ENCODE data around the gene JSRP1. TPM values are rescaled to one million over a fixed set of nuclear protein-coding genes. Genes with fewer than 3 reads are reported as not detected.

Gene JSRP1
- polyA plus RNA-seq, 1 donor from 2014 or later = 1.4 TPM

GRCh38 chr19:2247433-2248101, 8.7 kb downstream of the JSRP1 start:
- Histone ChIP-seq H3K79me2 (replicated peaks; ENCODE audit: insufficient read depth, low read length) (peaks cover 5% of the 10 kb centered on the region), H3K27ac (ENCODE audit: low read length) (no peak overlapping the region), H3K9ac (ENCODE audit: low read length) (no peak overlapping the region), H4K20me1 (ENCODE audit: insufficient read depth) (no peaks in the 10 kb centered on the region), H3K4me2 (ENCODE audit: low read length) (no peak overlapping the region), H3K27me3 (ENCODE audit: insufficient read depth, low read depth, low read length) (peaks cover 2% of the 10 kb centered on the region), H2AFZ (ENCODE audit: low read depth, low read length) (no peak overlapping the region), H3K9me3 (ENCODE audit: low read length) (no peaks in the 10 kb centered on the region), H3K4me3 (ENCODE audit: low read length) (no peak overlapping the region), H3F3A (ENCODE audit: insufficient read depth, low read length, poor library complexity, severe bottlenecking) (no peaks in the 10 kb centered on the region), H3K36me3 (ENCODE audit: insufficient read depth, low read length) (no peaks in the 10 kb centered on the region), H3K9me2 (ENCODE audit: insufficient read depth, low read length) (no peaks in the 10 kb centered on the region)
- no peak for TF ChIP-seq TAF1 (IDR thresholded peaks at IDR 0.05; ENCODE audit: low read depth)

GRCh38 chr19:2246801-2247361, 9.3 kb downstream of the JSRP1 start:
- no peak overlapping the region for H2AFZ ChIP-seq (ENCODE audit: low read depth, low read length)
- no peak overlapping the region for H3K4me2 ChIP-seq (ENCODE audit: low read length)
- no peak overlapping the region for H3K4me3 ChIP-seq (ENCODE audit: low read length)
- TF ChIP-seq POLR2AphosphoS5 (IDR thresholded peaks at IDR 0.05) = no peak
- no peak for TF ChIP-seq RAD21 (conservative IDR thresholded peaks at IDR 0.05)
- TF ChIP-seq EP300 (conservative IDR thresholded peaks at IDR 0.05; ENCODE audit: poor library complexity, severe bottlenecking) = no peak
- no peak for TF ChIP-seq REST (IDR thresholded peaks at IDR 0.05; ENCODE audit: borderline replicate concordance)
- TF ChIP-seq MXI1 (conservative IDR thresholded peaks at IDR 0.05; ENCODE audit: poor library complexity, severe bottlenecking) = no peak
- no peak for TF ChIP-seq CTCF (IDR thresholded peaks at IDR 0.05; ENCODE audit: poor library complexity, severe bottlenecking)
- no peak for TF ChIP-seq TAF1 (IDR thresholded peaks at IDR 0.05; ENCODE audit: low read depth)
- TF ChIP-seq SMC3 (conservative IDR thresholded peaks at IDR 0.05; ENCODE audit: poor library complexity) = no peak
- no peak for TF ChIP-seq EZH2 (IDR thresholded peaks at IDR 0.05; ENCODE audit: borderline replicate concordance, insufficient read depth, low read length, poor library complexity, severe bottlenecking)
- H3K27me3 ChIP-seq (ENCODE audit: insufficient read depth, low read depth, low read length) = no peaks in the 10 kb centered on the region
- no peaks in the 10 kb centered on the region for H3K9me3 ChIP-seq (ENCODE audit: low read length)
- H3K9me2 ChIP-seq (ENCODE audit: insufficient read depth, low read length) = no peaks in the 10 kb centered on the region
- peaks cover 11% of the 10 kb centered on the region for H3K79me2 ChIP-seq (replicated peaks; ENCODE audit: insufficient read depth, low read length)
- H3K27ac ChIP-seq (ENCODE audit: low read length) = no peak overlapping the region
- H3K36me3 ChIP-seq (ENCODE audit: insufficient read depth, low read length) = no peaks in the 10 kb centered on the region
- no peak overlapping the region for H3K9ac ChIP-seq (ENCODE audit: low read length)
- H4K20me1 ChIP-seq (ENCODE audit: insufficient read depth) = no peaks in the 10 kb centered on the region
- H3F3A ChIP-seq (ENCODE audit: insufficient read depth, low read length, poor library complexity, severe bottlenecking) = no peaks in the 10 kb centered on the region

Data from neural cell (in vitro differentiated cells).